Stimulated activated CD4-positive, alpha-beta T cell treated with anti-CD3 and anti-CD28 coated beads, Interleukin-4, amount 100 ng/mL, for 1 hour (primary cell): ENCODE data around the gene SDHA.
"Not testable (repeated sequence)": the region's sequence is repeated elsewhere in the genome, so short reads cannot be mapped to it uniquely, and the experiment has no call there.

Experiments used
- DNase-seq: peaks from one replicate; pipeline ENCODE4 v3.0.0-alpha.2; 2020

Gene SDHA

DNA sequence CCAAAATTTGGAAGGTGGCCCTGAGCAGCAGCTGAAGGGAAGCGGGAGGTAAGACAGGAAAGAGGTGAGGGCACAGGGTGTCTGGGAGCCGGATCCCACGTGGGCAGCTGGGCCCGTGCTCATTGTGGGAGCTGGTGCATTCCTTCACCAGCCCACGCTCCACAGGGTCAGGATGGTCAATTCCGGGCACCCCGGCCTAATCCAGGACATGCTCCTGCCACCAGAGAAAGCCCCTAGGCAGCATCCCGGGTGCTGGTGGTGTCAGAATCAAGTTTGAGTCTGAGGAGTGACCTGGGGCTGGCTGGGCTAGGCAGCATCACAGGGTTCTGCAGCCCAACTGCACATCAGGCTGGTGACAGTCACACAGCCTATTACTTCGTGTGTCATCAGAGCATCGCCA lies 46.2 kb downstream of the SDHA start:
- no peak for DNase-seq

DNA sequence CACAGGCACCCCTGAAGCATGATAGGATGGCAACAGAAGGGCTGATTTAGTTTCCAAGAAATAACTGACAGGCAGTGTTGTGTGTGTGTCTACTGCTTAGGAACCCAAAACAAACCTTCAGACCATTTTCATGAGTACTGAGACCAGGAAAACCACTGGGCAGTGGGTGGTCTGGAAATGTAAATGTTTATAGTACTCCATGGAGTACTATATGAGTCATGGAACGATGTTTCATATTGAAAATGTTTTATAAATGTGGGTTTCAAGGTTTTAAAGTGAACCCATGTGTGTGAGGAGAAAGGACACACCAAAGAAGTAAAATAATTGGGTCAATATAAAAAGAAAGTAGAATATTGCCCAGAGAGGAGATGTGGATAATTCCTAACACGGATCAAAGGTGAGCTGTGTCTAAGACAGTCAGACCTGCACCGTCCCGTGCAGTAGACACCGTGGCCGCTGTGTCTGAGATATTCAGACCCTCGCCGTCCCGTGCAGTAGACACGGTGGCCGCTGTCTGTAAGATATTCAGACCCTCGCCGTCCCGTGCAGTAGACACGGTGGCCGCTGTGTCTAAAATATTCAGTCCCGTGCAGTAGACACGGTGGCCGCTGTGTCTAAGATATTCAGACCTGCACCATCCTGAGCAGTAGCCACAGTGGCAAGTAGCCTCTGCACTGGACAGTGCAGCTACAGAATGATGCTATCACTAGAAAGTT lies 48.3 kb downstream of the SDHA start:
- DNase-seq = not testable (repeated sequence)

DNA sequence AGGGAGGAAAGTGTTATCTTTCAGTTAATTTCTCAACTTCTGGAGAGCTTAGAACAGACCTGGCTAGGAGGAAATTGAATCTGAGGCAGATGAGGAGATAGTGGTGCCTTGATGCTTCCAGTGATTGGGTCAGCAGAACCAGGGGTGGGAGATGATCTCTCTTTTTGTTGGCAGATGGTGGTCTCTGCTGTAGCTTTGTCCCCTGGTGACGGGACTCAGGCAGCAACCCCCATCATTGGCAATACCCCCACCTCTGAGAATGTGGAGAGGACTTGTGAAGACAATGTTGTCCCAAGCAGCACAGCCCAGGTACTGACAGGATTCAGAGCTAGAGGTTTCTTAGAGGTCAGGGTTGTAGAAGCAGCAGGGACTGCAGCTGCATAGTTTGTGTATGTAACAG lies 49.6 kb downstream of the SDHA start:
- no peak for DNase-seq

DNA sequence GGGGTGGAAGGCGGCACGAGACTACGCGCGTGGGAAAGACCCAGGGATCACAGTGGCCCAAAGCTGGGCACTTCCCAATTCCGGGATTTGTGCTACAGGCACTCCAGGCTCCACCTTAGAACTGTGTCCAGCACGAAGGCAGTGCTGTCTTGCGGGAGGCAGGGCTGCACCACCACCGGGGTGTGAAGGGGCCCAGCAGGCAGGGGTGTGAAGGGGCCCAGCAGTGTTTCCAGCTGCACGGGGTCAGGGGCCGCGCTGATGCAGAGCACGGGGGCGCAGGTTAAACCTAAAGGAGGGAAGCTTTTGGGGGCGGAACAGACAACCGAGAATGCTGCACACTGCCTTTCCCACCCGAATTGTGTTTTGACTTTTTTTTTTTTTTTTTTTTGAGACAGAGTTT lies 52.2 kb downstream of the SDHA start:
- no peak for DNase-seq

DNA sequence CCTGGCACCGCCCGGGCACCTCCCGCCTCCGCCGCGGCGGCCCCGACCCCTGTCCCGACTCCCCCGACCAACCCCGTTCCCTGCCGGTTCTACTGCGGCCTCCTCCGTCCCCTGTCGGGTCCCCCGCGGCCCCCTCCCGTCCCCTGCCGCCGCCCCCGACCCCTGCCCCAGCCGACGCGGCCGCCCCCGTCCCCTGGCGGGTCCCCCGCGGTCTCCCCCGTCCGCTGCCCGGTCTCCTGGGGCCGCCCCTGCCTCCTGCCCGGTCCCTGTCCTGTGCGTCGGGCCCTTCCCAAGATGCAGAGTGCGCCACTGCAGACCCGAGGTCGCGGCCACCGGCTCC lies 53.7 kb downstream of the SDHA start:
- DNase-seq = not testable (repeated sequence)

DNA sequence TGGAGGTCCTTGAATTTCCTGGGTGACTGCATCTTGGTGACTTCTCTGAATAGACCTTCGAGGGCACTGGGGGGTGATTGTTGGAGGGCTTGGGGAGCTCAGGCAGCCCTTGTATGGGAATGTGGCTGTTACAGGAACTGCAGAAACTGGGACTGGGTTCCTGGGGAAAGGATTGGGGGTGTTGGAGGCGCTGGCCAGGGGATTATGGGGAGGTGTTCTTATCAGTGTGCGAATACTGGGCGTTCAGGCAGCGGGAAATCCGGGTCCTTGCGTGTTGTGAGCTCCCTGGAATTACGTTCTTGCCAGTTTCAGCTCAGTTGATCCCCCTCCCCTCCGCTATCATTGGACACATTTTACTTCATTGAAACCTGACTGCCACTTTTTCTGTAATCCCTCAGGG lies 55.0 kb downstream of the SDHA start:
- not testable (repeated sequence) for DNase-seq

DNA sequence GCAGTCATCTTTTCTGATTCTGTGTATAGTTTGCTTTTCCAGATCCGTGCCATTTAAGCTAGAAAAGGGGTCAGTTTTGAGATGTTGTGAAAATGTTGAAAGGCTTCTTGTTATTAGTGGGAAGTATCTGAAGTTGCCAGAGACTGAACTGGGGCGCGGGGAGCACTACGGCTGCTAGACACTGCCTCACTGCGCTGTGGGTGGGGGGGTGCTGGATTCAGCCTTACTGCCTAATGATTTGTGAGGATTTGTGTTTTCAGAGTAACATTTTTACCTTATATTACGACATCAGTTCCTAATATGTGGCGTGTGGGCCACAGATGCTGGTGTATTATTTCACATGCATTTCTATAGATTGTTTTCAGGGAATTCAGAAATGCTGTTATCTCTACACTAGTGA lies 55.4 kb downstream of the SDHA start:
- not testable (repeated sequence) for DNase-seq

DNA sequence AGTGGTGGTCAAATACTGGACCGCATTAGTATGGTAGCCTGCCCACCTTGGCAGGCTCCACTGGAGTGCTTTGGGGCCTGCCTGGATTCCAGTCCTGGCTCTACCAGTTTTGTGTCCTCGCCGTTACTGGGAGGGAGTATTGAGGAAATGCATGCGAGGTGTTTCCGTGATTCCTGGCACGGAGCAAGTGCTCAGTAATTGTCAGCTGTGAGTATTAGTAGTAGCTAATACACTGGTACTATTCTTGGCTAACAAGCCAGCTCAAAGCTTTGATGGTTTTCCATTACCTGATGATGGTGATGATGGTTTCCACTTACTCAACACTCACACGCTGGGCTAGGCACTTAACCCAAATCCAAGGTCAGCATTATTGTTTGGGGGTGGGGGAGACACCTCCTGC lies 56.2 kb downstream of the SDHA start:
- not testable (repeated sequence) for DNase-seq

DNA sequence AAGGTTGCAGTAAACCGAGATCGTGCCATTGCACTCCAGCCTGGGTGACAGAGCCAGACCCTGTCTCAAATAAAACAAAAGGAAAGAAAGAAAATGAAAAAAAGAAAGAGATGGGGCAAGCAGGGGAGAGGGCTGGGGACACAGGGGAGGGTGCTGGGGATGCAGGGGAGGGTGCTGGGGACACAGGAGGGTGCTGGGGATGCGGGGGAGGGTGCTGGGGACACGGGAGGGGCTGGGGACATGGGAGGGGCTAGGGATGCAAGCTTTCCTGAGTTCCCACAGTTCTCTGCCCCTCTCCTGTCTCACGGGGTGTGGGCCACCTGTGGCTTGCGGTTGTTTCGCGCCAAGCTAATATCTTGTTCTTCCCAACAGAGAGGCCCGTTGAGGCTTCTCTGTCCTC lies 60.5 kb downstream of the SDHA start:
- no peak for DNase-seq

DNA sequence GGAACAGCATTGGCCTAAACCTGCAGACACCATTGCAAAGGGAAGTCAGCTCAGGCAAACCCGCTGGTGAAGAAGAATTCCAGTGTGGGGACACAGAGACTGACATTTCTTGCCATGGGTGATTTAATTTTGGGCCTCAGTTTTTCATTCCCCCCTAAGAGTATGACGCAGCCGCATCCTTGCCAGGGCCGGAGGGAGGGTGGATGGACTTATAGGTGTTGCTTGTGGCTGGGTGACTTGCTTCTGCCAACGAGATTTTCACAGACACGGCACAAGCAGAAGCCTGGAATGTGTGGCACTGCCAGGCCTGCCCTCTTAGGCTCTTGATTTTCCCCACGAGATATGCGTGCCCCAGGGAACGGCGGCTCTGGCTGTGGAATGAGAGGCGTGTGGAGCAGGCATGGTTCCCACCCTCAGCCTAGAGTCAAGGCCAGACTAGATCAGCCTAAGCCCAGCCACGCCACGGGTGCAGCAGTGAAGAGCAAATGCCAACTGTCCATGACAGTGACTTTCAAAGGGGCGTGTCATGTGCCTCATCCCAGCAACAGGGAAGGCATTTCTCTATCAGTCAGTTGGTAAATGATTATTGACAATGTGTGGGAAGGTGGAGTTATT lies 61.0 kb downstream of the SDHA start:
- DNase-seq = not testable (repeated sequence)

DNA sequence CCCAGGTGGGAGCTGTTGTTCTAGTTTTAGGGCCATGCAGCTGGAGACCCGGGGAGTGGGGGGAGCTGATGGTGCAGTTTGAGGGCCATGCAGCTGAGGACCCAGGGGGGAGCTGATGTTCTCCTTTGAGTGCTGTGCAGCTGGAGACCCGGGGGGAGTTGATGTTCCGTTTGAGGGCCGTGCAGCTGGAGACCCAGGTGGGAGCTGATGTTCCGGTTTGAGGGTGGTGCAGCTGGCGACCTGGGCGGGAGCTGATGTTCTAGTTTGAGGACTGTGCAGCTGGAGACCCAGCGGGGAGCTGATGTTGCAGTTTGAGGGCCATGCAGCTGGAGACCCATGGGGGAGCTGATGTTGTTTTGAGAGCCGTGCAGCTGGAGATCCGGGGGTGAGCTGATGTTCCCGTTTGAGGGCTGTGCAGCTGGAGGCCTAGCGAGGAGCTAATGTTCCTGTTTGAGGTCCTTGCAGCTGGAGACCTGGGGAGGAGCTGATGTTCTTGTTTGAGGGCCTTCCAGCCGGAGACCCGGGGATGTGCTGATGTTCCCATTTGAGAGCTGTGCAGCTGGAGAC lies 68.0 kb downstream of the SDHA start:
- DNase-seq = no peak

DNA sequence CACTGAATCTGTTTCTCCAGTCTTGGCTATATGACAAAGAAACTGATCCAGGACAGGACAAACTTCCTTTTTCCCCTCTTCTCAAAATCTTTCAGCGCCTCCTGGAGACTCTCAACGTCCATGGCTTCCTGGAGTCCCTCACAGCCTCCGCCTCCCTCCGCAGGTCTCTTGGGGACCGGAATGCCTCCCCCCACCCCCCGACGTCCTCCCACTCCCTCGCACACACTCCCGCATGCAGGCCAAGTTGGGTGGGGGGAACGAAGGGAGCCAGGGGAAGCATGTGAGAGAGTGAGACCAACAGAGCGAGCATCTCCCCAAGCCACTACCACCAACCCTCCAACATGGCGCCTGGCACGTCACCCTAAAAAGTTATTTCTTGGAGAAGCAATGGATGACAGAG lies 72.1 kb downstream of the SDHA start:
- DNase-seq = not testable (repeated sequence)

DNA sequence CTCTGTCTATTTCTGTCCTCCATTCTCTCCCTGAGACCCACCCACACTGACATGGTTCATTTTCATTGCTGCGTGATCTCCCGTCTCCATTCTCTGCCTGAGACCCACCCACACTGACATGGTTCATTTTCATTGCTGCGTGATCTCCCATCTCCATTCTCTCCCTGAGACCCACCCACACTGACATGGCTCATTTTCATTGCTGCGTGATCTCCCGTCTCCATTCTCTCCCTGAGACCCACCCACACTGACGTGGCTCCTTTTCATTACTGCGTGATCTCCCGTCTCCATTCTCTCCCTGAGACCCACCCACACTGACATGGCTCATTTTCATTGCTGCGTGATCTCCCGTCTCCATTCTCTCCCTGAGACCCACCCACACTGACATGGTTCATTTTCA lies 73.2 kb downstream of the SDHA start:
- DNase-seq = not testable (repeated sequence)

DNA sequence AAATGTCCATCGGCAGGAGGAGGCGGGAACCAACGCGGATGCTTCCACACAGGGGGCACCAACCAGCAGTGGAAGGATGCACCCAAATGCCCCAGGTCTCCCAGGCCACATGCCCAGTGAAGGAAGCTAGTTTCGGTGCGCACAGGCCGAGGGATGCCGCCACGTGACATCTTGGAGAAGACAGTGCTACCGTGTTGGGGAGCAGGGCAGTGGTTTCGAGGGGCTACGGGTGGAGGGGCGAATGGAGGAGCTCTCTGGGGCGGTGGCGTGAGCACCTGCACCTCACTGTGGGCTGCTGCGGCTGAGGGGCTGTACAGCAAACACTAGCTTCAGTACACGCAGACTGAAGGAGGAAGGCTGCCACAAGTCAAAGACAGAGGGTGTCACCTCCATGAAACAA lies 76.7 kb downstream of the SDHA start:
- DNase-seq = not testable (repeated sequence)

DNA sequence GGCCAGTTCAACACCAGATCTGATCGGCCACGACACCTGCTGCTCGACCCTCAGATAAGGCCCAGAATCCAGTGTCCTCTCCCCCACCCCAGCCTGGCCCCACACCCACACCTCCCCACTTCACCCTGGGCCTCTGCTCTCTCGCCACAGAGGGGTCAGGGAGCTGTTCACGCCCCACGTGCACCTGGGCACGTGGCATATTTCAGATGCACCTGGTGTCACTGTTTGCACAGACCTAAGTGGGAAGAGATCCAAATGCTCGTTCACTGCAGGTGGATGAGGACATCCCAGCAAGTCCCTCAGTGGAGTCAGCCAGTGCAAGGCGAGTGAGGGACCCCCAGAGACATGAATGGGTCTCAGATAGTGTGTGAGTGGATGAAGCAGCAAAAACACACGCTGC lies 78.1 kb downstream of the SDHA start:
- DNase-seq = not testable (repeated sequence)

DNA sequence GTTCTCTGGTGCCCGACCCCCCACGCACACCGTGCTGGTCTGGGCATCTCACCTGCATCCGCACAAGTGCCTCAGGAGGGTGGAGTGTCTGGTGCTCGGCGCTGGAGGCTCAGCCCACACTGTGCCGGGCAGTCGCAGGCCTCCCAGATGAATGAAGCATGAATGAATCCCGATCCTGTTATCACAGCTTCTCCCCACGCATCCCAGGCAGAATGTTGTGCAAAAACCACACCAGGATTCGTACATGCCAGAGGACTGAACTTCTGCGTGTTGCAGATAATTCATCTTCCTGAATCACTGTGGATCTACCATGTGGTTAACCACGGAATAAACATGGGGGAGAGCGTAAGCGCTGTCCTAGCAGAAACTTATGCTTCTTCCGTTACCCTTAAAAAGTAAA lies 78.8 kb downstream of the SDHA start:
- not testable (repeated sequence) for DNase-seq

DNA sequence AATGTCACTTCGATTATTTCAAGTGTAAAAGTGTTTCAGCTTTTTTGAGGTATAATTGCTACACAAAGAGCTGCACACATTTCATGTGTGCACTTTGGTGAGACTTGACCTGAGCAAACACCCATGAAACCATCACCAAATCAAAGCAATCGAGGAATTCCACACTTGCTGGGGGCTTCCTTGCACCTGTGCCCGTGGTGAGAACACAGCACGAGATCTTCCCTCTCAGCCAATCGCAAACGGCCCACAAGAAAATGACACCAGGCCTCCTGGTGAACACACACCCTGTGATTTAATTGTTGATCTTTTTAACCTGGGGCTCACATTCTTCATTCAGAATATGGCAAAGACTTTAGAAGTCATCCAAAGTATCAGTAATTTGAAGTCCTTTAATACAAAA lies 79.3 kb downstream of the SDHA start:
- DNase-seq = not testable (repeated sequence)

DNA sequence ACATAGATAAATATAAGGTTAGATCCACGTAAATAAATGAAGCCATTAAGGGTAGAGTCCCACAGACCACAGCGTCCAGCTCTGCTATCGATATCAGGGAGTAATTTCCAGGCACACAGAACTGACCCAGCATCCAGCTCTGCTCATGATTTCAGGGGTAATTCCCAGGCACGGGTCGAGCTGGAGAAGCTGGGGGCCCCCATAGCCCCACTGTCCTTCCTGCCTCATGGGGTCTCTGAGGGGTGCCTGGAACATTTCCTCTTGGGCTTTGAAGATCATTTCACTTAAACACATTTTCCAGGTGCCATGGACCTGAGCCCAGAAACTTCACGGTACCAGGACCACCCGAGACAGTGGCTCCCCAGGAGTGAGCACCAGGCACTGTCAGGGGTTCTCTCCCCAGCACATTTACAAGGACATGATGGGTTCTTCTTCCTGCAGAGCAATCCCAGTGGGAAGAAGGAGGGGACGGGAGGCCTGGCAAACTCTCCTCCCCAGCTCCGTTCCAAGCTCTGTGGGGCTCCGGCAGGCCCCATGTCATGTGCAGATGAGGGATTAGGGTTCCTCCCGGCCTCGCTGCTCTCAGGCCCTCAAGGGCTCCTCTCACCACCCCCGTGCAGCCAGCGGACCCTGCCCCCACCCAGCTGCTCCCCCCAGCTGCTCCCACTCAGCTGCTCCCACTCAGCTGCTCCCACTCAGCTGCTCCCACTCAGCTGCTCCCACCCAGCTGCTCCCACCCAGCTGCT lies 80.0 kb downstream of the SDHA start:
- DNase-seq = not testable (repeated sequence)

DNA sequence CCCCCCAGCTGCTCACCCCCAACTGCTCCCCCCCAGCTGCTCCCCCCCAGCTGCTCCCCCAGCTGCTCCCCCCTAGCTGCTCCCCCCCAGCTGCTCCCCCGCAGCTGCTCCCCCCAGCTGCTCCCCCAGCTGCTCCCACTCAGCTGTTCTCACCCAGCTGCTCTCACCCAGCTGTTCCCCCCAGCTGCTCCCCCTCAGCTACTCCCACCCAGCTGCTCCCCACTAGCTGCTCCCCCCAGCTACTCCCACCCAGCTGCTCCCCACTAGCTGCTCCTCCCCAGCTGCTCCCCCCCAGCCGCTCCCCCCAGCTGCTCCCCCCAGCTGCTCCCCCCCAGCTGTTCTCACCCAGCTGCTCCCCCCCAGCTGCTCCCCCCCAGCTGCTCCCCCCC lies 80.6 kb downstream of the SDHA start:
- DNase-seq = no peak

DNA sequence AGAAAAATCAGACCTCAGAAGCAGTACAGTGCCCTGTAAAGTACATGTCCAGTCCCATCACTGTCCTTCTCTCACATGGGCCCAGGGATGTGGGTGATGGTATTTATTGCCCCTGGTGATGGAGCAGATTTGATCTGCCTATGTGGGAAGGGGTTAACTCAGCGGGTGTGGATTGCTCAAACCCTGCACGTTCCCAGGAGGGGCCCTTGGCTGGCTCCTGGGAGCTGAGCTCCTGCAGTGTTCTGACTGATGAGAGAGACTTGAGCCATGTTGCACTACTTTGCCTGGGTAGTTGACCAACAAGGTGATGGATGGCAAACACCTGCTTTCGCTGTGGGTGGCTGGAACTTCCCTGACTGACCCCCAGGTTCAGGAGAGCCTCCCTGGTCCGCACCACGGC lies 81.8 kb downstream of the SDHA start:
- DNase-seq = not testable (repeated sequence)

DNA sequence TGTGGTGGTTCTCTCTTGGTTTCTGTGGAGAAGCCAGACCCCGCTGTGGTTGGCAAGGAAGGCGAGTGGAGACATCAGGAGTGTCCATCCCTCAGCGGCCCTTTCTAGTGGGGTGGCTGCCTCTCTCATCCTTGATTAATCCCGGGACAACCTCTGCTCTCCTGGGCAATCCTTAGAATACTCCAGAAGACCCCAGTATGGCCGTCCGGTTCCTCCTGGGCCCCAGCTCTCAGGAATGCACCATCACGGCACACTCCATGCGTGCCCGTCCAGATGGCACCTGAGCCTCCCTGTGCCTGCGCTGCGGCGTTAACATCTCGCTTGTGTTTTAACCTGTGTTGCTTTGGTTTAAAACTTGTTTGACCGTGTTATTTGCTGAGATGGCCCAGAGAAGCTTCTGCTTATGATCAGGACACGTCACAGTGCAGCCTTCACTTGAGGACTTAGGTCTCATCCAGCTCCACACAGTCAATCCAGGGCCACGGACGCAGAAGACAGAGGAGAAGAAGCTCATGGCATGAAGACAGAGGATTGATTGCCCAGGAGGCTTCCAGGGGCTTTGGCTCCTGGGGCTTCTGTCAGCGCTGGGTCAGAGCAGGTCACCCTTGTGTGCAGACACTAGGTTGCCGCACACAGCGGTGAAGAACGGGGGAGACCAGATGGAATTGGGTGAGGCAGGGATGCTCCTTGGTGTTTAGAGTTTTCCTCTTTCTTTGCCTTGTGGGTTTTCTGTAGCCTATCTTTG lies 82.7 kb downstream of the SDHA start:
- DNase-seq = not testable (repeated sequence)

DNA sequence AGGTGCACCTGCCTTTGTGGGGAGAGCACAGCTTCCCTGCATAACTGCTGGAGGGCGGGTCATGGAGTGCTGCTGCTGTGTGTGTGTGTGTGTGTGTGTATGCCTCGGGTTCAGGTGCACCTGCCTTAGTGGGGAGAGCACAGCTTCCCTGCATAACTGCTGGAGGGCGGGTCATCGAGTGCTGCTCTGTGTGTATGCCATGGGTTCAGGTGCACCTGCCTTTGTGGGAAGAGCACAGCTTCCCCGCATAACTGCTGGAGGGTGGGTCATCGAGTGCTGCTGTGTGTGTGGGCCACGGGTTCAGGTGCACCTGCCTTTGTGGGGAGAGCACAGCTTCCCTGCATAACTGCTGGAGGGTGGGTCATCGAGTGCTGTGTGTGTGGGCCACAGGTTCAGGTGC lies 84.3 kb downstream of the SDHA start:
- not testable (repeated sequence) for DNase-seq

DNA sequence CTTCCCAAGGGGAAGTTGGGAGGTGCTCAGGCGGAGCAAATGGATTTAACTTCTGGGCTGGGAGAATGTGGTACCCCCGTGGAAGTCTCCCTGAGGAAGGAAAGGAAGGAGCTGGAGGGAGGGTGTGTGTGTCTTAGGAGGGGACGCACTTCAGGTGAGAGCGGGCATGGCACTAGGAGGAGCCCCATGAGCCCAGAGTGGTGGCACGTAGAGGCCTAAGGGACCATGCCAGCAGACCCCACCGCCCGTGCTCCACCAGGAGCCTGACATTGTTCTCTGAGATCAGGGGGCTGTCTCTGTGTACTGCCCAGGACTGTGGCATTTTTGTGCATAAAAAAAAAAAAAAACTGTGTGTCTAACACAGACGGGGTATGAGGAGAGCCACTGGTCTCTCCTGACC lies 84.8 kb downstream of the SDHA start:
- no peak for DNase-seq
